Cardiac fibroblast (primary cell): ENCODE results near the gene TMEM256.

Experiments used
- DNase-seq, 2 donors: peaks; one replicate each; pipeline versions ENCODE4 v3.0.0 to v3.0.0-alpha.2; 2010; ENCODE audit warnings: low read depth in 2 of 2
- H3K4me3 ChIP-seq, 2 donors: replicated peaks in 1 of 2; 1 replicate in 1 of 2; 2 replicates in 1 of 2; pipeline ENCODE4 v1.5.1; 2011; ENCODE audit warnings: low read depth in 2 of 2, low read length in 2 of 2, mild to moderate bottlenecking in 2 of 2, moderate library complexity in 1 of 2
- TF ChIP-seq, protein P1 (sequence below): IDR thresholded peaks from one replicate; pipeline ENCODE4 v1.5.1; 2011; ENCODE audit warnings: low read depth, mild to moderate bottlenecking, low read length, inconsistent platforms

TMEM256 gene

DNA sequence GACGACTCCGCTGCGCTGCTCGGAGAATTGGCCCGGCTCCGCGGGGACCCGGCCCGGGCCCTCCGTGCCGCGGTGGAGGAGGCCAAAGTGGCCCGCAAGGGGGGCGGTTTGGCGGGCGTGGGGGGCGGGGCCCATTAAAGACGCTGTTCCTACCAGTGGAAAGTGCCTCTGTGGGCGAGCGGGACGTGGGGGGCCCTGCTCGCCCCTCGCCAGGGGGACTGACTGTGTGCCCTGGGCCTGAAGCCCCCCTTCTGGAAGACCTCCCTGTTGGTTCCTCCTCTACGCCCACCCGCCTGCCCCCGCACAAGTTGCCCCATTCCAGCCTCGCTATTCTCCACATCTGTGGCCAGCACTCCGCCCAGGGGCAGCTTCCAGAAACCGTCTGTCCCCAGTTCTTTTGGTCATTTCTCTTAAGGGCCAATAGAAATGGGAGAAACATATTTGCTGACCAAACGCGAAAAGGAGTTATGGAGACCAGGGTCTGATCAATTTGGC lies 33.5 kb upstream of the TMEM256 start:
- TF ChIP-seq, protein P1, sequence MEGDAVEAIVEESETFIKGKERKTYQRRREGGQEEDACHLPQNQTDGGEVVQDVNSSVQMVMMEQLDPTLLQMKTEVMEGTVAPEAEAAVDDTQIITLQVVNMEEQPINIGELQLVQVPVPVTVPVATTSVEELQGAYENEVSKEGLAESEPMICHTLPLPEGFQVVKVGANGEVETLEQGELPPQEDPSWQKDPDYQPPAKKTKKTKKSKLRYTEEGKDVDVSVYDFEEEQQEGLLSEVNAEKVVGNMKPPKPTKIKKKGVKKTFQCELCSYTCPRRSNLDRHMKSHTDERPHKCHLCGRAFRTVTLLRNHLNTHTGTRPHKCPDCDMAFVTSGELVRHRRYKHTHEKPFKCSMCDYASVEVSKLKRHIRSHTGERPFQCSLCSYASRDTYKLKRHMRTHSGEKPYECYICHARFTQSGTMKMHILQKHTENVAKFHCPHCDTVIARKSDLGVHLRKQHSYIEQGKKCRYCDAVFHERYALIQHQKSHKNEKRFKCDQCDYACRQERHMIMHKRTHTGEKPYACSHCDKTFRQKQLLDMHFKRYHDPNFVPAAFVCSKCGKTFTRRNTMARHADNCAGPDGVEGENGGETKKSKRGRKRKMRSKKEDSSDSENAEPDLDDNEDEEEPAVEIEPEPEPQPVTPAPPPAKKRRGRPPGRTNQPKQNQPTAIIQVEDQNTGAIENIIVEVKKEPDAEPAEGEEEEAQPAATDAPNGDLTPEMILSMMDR, result no peak

GRCh38 chr17:7436556-7437368 lies 32.9 kb upstream of the TMEM256 start:
- TF ChIP-seq, protein P1, result no peak
- H3K4me3 ChIP-seq, result peak overlapping the region; percentile 21 to 37
- DNase-seq, result peak; percentile 73 to 81

More for the DNA sequence above, 33.5 kb upstream of the TMEM256 start:
- DNase-seq, result no peak
- peak overlapping the region; percentile 21 to 35 for H3K4me3 ChIP-seq

DNA sequence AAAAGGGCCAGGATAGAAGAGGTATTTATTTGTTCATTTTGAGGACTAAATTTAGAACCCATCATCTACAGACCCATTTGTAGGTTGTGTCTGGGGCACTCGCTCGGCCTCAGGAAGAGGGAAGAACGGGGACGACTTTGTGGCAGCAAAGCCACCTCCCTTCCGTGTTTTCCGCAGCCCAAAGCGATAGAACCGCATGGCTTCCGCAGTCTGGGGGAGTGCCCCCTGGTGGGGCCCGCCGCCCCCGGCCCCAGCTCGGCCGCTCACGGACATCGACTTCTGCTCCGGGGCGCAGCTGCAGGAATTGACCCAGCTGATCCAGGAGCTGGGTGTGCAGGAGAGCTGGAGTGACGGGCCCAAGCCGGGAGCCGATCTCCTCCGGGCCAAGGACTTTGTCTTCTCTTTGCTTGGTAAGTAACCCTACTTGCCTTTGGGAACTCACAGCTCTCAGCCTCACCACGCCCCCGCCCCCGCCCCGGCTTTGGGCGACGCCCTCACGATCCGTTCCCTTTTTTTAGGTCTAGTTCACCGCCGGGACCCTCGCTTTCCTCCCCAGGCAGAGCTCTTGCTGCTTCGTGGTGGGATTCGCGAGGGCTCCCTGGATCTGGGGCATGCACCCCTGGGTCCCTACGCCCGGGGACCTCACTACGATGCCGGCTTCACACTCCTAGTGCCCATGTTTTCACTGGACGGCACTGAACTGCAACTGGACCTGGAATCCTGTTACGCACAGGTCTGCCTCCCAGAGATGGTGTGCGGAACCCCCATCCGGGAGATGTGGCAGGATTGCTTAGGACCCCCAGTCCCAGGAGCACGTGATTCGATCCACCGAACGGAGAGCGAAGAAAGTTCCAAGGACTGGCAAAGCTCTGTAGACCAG lies 32.0 kb upstream of the TMEM256 start:
- H3K4me3 ChIP-seq, result peak overlapping the region; percentile 43 to 44
- DNase-seq, result no peak
- TF ChIP-seq, protein P1, result no peak

GRCh38 chr17:7432296-7432695 lies 28.4 kb upstream of the TMEM256 start:
- H3K4me3 ChIP-seq, result no peak overlapping the region
- DNase-seq, result no peak
- TF ChIP-seq, protein P1, result no peak

GRCh38 chr17:7431231-7431630 lies 27.3 kb upstream of the TMEM256 start:
- TF ChIP-seq, protein P1, result no peak
- no peak overlapping the region for H3K4me3 ChIP-seq
- DNase-seq, result no peak

DNA sequence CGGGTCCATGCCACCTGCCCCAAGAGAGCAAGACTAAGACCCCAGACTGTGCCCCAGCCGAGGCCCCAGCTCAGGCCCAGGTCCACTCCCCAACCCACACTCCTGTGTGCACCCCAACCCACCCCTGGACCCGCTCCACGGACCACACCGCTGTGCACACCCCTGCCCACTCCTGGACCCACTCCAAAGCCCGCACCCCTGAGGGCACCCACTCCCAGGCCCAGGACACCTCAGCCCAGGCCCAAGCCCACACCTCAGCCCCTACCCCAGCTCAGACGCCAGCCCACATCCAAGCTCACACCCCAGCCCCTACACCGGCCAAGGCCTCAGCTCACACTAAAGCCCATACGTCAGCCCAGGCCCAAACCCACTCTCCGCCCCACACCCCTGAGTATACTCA lies 25.8 kb upstream of the TMEM256 start:
- no peak for DNase-seq
- TF ChIP-seq, protein P1, result no peak
- no peak overlapping the region for H3K4me3 ChIP-seq
